T-helper 2 cell treated with Interferon-gamma antibody and Interleukin-4, amounts not matched to agents 100 ng/mL and 5 ng/mL, for 36 hours (primary cell): Measurements from ENCODE around the gene ERC2. TPM values are rescaled to one million over a fixed set of nuclear protein-coding genes. Genes with fewer than 3 reads are reported as not detected.

Experiments used
- intact Hi-C: fragments of 100-400 bp; cut with micrococcal nuclease; formaldehyde crosslinking; loops from one replicate; pipeline ENCODE4 v1.15.1; 2023
- total RNA-seq: library from RNA; stranded (reverse); gene quantifications from 2 replicates; pipeline ENCODE4 v1.2.3, GENCODE V29; 2022

Gene ERC2
- total RNA-seq, 1 donor from 2014 or later = 0.20 TPM

- intact Hi-C loops = no loop called here
Measured at GRCh38 chr3:56125358-56126005, 342.8 kb downstream of the ERC2 start.

GRCh38 chr3:56124546-56124945 is 343.7 kb downstream of the ERC2 start:
- intact Hi-C loops = no loop called here

- intact Hi-C loops = no loop called here
Measured at GRCh38 chr3:56123487-56123886, 344.8 kb downstream of the ERC2 start.

- intact Hi-C loops = no loop called here
Measured at GRCh38 chr3:56122911-56123310, 345.4 kb downstream of the ERC2 start.

- intact Hi-C loops = no loop called here
Measured at GRCh38 chr3:56121716-56122115, 346.6 kb downstream of the ERC2 start.

- intact Hi-C loops = no loop called here
Measured at GRCh38 chr3:56119575-56120349, 348.5 kb downstream of the ERC2 start.

- intact Hi-C loops = no loop called here
Measured at GRCh38 chr3:56118968-56119367, 349.3 kb downstream of the ERC2 start.

GRCh38 chr3:56115698-56116097 is 352.6 kb downstream of the ERC2 start:
- intact Hi-C loops = no loop called here

- intact Hi-C loops = no loop called here
Measured at GRCh38 chr3:56115199-56115598, 353.1 kb downstream of the ERC2 start.

- intact Hi-C loops = no loop called here
Measured at GRCh38 chr3:56113908-56114307, 354.4 kb downstream of the ERC2 start.

- intact Hi-C loops = no loop called here
Measured at GRCh38 chr3:56113231-56113630, 355.0 kb downstream of the ERC2 start.

- intact Hi-C loops = no loop called here
Measured at GRCh38 chr3:56111606-56112304, 356.5 kb downstream of the ERC2 start.

- intact Hi-C loops = no loop called here
Measured at GRCh38 chr3:56110886-56111285, 357.4 kb downstream of the ERC2 start.

- intact Hi-C loops = no loop called here
Measured at GRCh38 chr3:56107157-56107556, 361.1 kb downstream of the ERC2 start.

GRCh38 chr3:56102032-56102431 is 366.2 kb downstream of the ERC2 start:
- intact Hi-C loops = no loop called here

- intact Hi-C loops = no loop called here
Measured at GRCh38 chr3:56101576-56101975, 366.7 kb downstream of the ERC2 start.

GRCh38 chr3:56096999-56097398 is 371.3 kb downstream of the ERC2 start:
- intact Hi-C loops = no loop called here

GRCh38 chr3:56094170-56094569 is 374.1 kb downstream of the ERC2 start:
- intact Hi-C loops = no loop called here

- intact Hi-C loops = no loop called here
Measured at GRCh38 chr3:56089739-56090138, 378.5 kb downstream of the ERC2 start.

- intact Hi-C loops = no loop called here
Measured at GRCh38 chr3:56087451-56088053, 380.7 kb downstream of the ERC2 start.

GRCh38 chr3:56086355-56086754 is 381.9 kb downstream of the ERC2 start:
- intact Hi-C loops = no loop called here

- intact Hi-C loops = no loop called here
Measured at GRCh38 chr3:56081246-56081645, 387.0 kb downstream of the ERC2 start.
